Uterus (tissue), 4 donors: Measurements from ENCODE around the gene FBXO44. TPM values are rescaled to one million over a fixed set of nuclear protein-coding genes. Genes with fewer than 3 reads are reported as not detected.

Experiments used
- DNase-seq, 2 donors: peaks; one replicate each; pipeline ENCODE4 v3.0.0-alpha.2; 2019 to 2020
- H3K27ac ChIP-seq, 2 donors: fragments of 200-600 bp; sonication (generic); 1 replicate in 1 of 2; 2 replicates in 1 of 2; pipeline ENCODE4 v1.5.1; 2016 to 2018
- H3K27me3 ChIP-seq, 2 donors: fragments of 200-600 bp; sonication (generic); one replicate each; pipeline ENCODE4 v1.5.1; 2018 to 2019; ENCODE audit warnings: control low read depth in 1 of 2
- H3K36me3 ChIP-seq, 2 donors: fragments of 200-600 bp; sonication (generic); one replicate each; pipeline ENCODE4 v1.5.1; 2019; ENCODE audit warnings: control low read depth in 1 of 2
- H3K4me1 ChIP-seq, 2 donors: fragments of 200-600 bp; sonication (generic); one replicate each; pipeline ENCODE4 v1.5.1; 2018 to 2019; ENCODE audit warnings: control low read depth in 1 of 2
- H3K4me3 ChIP-seq, 2 donors: fragments of 200-600 bp; sonication (generic); 1 replicate in 1 of 2; 2 replicates in 1 of 2; pipeline ENCODE4 v1.5.1; 2018 to 2019; ENCODE audit warnings: mild to moderate bottlenecking in 1 of 2
- H3K9me3 ChIP-seq, 2 donors: fragments of 200-600 bp; sonication (generic); one replicate each; pipeline ENCODE4 v1.5.1; 2019; ENCODE audit warnings: control low read depth in 1 of 2
- CTCF ChIP-seq, 4 experiments: fragments of 200-600 bp in 2 of 4; fragments of 450-650 bp in 2 of 4; sonication (generic) in 2 of 4; IDR thresholded peaks; one replicate each; pipeline ENCODE4 v1.5.1; 2016 to 2019; ENCODE audit warnings: antibody characterized with exemption in 4 of 4, mild to moderate bottlenecking in 2 of 4, moderate library complexity in 1 of 4
- POLR2A ChIP-seq, 2 donors: fragments of 450-650 bp; IDR thresholded peaks; one replicate each; pipeline ENCODE4 v1.6.1; 2016; ENCODE audit warnings: antibody characterized with exemption in 2 of 2, mild to moderate bottlenecking in 1 of 2, moderate library complexity in 1 of 2
- intact Hi-C: fragments of 100-400 bp; cut with DNase I; formaldehyde crosslinking; loops from one replicate; pipeline ENCODE4 v1.15.1; 2023; ENCODE audit warnings: low total_unique reads
- total RNA-seq, 4 donors: library from RNA; depleted of rRNA in 3 of 4; stranded (reverse); fragments of >200 nt in 3 of 4; gene quantifications; one replicate each; pipeline versions ENCODE4 v1.1.0 to v1.2.4, GENCODE V29; 2014 to 2023
- donor health status: DM: yes; HTN: yes; CAD: no.

Gene FBXO44
- total RNA-seq, 4 donors from 2014 or later = 7.6 to 26.7 (median 17.6) TPM

- Histone ChIP-seq H3K4me1 (no peaks in the 10 kb centered on the region), H3K36me3 (no peaks in the 10 kb centered on the region), H3K27me3 (no peaks in the 10 kb centered on the region), H3K9me3 (no peaks in the 10 kb centered on the region), H3K4me3 (no peak overlapping the region), H3K27ac (no peak overlapping the region)
- intact Hi-C loops = no loop called here
- DNase-seq = no peak
- TF ChIP-seq CTCF (IDR thresholded peaks at IDR 0.05) = no peak
- no peak for TF ChIP-seq POLR2A (IDR thresholded peaks at IDR 0.05)
Measured at GRCh38 chr1:11617741-11618140, 36.9 kb upstream of the FBXO44 start.

DNA sequence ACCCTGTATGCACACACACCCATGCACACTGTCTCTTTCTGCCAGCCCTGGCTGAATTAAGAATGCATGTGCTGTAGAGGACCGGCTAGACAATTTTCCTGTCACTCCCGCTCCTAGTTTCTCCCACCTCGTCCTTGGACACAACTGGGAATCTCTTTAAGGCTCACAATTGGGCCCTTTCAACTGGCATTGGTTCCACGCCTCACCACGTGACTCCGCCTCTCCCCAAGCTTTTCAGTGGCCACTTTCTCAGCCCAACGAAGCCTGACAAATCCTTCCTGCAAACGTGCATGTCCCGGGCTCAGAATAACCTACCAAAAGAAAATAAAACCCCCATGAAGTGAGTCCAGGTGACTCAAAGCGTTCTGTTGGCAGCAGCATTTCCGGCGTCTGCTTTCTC is 34.3 kb upstream of the FBXO44 start:
- H3K27me3 ChIP-seq = no peaks in the 10 kb centered on the region
- DNase-seq = no peak
- intact Hi-C loops = no loop called here
- no peak overlapping the region for H3K4me3 ChIP-seq
- TF ChIP-seq CTCF (IDR thresholded peaks at IDR 0.05) (no peak), POLR2A (IDR thresholded peaks at IDR 0.05) (no peak)
- no peaks in the 10 kb centered on the region for H3K9me3 ChIP-seq
- H3K4me1 ChIP-seq = no peaks in the 10 kb centered on the region
- H3K36me3 ChIP-seq = no peaks in the 10 kb centered on the region
- no peak overlapping the region for H3K27ac ChIP-seq

- Histone ChIP-seq H3K27ac (no peak overlapping the region), H3K9me3 (no peaks in the 10 kb centered on the region), H3K36me3 (no peaks in the 10 kb centered on the region), H3K4me1 (no peaks in the 10 kb centered on the region), H3K27me3 (no peaks in the 10 kb centered on the region), H3K4me3 (no peak overlapping the region)
- no peak for TF ChIP-seq CTCF (IDR thresholded peaks at IDR 0.05)
- TF ChIP-seq POLR2A (IDR thresholded peaks at IDR 0.05) = no peak
- no peak for DNase-seq
- intact Hi-C loops = no loop called here
Measured at GRCh38 chr1:11620924-11621323, 33.8 kb upstream of the FBXO44 start.

- Histone ChIP-seq H3K27ac (no peak overlapping the region), H3K9me3 (no peaks in the 10 kb centered on the region), H3K36me3 (no peaks in the 10 kb centered on the region), H3K4me3 (no peak overlapping the region), H3K4me1 (no peaks in the 10 kb centered on the region), H3K27me3 (no peaks in the 10 kb centered on the region)
- no peak for TF ChIP-seq POLR2A (IDR thresholded peaks at IDR 0.05)
- TF ChIP-seq CTCF (IDR thresholded peaks at IDR 0.05) = no peak
- DNase-seq = no peak
- intact Hi-C loops = no loop called here
Measured at GRCh38 chr1:11622398-11622797, 32.3 kb upstream of the FBXO44 start.

DNA sequence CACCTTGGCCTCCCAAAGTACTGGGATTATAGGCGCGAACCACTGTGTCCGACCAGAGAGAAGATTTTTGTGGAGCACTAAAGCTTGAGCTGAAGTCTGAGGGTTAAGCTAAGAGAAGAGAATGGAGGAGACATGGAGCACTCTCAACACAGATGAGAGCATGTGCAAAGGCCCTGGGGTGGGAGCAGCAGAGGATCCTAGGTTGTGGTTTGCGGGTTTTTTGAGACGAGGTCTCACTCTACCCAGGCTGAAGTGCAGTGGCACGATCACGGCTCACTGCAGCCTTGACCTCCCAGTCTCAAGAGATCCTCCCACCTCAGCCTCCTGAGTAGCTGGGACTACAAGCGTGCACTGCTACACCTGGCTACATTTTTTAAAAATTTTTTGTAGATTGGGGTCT is 31.0 kb upstream of the FBXO44 start:
- Histone ChIP-seq H3K4me3 (no peak overlapping the region), H3K9me3 (no peaks in the 10 kb centered on the region), H3K27me3 (no peaks in the 10 kb centered on the region), H3K36me3 (no peaks in the 10 kb centered on the region), H3K4me1 (no peaks in the 10 kb centered on the region), H3K27ac (no peak overlapping the region)
- TF ChIP-seq CTCF (IDR thresholded peaks at IDR 0.05) = no peak
- TF ChIP-seq POLR2A (IDR thresholded peaks at IDR 0.05) = no peak
- no peak for DNase-seq
- intact Hi-C loops = no loop called here
